Ramos (cell line): ENCODE results near the gene ADCY1.

Experiments
- in situ Hi-C: fragments of 300-500 bp; cut with MboI; formaldehyde crosslinking; loops from one replicate; pipeline ENCODE4 v1.14.3; 2022; ENCODE audit warnings: low sequenced_read_pairs; ENCODE audit not compliant: unreplicated experiment

ADCY1 gene

DNA sequence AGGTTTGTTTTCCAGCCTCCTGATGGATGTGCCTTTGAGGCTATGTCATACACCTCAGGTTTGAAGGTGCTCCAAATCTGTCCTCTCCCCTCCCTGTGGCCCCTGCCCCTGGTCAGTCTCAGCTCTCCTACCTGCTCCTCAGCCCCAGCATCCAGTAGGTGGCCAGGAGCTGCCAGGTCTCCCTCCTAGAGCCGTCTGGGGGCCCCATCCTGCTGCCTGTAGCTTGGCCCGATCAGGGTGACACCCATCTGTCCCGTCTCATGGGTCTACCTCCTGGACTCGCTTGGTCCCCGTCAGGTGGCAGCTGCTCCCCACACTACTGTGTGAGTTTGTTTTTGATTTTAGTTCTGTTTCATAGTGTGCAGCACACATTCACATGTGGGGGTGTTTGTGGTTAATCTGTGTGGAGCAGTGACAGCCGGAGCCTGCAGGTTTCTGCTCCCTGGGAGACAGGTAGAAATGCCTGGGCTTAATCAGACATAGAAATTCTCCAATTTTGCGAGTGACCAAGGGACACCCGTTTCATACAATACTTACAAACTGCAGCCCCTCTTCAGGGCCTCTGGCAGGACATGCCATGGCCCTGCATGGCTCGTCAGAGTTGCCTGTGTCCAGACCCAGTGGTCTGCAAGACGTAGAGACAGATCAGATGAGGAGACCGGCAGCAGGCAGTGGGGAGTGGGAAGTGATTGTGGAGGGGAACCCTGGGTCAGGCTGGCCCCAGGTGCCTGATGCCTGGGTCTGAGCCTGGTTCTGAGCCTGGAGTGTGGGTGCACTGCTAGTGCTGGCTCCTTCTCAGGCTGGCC, 17.1 kb downstream of the ADCY1 start:
- in situ Hi-C loops, result no loop called here

DNA sequence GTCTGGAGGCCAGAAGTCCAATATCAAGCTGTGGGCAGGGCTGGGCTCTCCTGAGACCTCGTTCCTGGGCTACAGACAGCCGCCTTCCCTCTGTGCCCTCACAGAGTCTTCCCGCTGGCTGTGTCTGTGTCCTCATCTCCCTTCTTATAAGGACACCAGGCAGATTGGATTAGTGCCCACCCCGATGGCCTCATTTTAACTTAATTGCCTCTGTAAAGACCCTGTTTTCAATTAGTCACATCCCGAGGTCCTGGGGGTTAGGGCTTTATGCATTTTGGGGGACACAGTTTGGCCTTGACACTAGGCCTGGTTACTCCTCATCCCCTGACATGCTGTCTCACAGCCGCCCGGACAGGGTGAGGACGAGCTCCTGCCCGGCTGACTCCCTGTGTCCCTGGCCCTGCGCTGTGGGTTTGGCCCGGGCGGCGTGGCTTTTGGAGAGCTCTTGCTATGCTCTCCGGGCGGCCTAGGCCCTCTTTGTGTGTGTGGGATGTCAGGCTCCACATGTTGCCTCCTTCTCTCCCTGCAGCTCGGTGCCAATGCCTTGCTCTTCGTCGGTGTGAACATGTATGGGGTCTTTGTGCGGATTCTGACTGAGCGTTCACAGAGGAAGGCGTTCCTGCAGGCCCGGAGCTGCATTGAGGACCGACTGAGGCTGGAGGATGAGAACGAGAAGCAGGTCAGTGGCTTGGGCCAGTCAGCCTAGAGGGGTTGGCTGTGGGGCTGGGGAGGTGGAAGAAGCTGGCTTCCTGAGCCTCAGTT, 18.2 kb downstream of the ADCY1 start:
- in situ Hi-C loops, result no loop called here

DNA sequence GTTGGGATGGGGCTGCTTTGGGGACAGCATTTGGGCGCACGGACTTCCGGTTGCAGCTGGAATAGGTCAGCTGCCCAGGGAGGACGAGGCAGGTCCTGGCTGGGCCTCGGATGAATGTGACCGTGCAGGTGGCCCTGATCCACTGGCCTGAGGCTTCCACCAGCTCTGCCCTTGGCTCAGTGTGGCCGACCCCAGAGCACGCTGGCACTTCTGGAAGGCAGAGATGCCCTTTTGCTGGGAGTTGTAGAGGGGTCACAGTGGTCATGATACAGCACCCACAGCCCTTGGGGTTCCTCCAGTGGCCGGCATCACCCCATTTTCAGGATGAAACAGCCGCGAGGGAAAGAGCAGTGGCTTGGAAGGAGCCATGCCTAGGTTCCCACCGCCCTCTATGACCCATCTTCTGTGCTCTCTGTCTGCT, 19.0 kb downstream of the ADCY1 start:
- in situ Hi-C loops, result no loop called here

DNA sequence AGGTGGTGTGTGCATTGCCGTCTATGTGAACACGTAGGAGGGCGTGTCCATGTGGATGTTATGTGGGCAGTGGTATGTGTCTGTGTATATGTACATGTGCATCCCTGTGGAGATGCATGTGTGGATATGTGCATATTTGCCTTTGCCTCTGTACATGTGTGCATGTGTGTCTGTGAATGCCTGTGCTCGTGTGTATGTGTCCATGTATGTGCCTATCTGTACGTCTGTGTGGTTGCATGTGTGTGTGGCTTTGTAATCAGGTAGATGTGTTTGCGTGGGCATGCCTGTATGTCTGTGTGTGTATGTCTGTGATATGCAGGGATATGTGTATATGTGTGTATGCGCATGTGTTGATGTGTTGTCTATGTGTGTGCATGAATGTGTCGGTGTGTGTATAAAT, 19.7 kb downstream of the ADCY1 start:
- in situ Hi-C loops, result no loop called here

DNA sequence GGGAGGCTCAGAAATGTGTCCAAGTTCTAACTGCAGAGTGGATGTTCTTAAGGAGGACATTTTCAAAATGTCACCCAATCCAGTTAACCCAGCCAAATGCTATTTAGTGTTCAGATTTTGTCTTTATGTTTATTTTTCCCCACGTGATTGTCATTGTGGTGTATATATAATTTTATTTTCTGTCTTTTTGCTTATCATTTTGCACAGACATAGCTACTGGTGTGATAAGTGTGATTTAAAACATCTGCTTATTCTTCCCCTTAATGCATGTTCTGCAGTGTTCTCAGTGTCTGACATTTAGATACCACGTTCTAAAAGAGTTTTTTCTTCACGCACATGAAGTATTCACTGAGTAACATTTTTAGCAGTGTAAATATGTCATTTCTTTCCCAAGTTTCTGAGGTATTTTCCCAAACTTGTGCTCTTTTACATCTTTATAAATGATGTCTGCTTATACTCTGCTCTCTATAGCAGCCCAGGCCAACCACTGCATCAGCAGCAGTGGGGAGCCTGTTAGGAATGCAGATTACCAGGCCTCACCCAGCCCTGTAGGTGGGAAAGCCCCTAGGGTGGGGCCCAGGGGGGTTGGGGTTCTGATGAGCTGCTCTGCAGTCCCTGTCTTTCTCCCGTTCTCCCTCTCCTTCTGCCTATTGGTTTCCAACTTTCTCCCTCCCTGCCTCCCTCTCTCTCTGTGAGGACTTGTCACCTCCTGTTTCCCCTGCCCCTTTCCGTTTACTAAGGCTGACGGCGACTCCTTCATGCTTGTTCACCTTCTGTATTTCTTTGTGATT, 20.8 kb downstream of the ADCY1 start:
- in situ Hi-C loops, result no loop called here

DNA sequence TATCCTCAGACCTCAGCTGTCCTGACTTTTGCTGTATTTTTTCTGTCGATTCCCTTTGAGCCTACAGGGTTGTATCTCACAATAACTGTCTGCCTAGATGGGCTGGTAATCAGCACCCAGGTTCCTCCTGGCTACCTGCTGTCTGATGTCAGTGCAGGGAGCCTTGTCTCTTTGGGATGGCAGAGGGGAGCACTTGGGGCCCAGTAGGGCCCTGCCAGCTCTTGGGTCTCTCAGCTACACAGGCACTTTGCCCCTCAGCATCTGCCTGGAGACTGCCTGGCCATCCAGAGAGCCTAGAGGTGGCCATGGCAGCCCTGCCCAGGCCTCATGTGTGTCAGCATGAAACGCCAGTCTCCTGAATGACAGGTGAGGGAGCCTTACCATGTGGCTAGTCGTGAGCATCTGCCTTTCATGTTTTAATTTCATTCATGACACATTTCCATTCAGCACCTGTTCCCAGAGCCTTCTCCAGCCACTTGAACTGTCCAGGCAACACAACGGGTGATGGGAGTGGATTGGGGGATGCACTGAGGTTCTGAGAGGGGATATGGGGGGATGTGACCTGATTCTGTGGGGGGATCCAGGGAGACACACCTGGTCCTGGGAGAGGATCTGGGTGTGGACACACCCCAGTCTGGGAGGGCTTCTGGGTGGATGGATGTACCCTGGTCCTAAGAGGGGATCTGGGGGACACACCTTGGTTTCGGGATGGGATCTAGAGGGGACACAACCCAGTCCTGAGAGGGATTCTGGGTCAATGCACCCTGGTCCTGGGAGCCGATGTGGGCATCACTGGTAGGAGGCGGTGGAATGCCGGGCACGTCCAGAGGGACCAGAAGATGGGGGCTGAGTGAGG, 21.9 kb downstream of the ADCY1 start:
- in situ Hi-C loops, result no loop called here

DNA sequence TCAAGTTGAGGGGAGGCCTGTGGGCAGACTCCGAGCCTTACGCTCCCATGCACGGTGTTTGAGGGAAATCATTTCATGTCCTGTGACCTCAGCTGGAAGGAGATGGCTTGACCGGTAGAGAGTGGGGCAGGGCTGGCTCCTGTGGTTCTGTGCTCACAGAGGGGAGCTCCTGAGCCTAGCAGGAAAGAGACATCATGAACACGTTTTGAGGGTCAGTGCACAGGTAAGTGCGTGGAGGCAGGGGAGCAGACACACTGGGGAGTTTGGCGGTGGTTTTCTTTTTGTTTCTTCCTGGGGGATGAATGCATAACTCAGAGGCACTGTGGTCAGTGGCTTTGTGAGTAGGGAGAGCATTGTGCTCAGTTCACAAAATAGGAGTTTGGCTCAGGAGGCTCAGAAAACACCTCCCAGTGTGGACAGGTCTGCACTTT, 22.5 kb downstream of the ADCY1 start:
- in situ Hi-C loops, result no loop called here

DNA sequence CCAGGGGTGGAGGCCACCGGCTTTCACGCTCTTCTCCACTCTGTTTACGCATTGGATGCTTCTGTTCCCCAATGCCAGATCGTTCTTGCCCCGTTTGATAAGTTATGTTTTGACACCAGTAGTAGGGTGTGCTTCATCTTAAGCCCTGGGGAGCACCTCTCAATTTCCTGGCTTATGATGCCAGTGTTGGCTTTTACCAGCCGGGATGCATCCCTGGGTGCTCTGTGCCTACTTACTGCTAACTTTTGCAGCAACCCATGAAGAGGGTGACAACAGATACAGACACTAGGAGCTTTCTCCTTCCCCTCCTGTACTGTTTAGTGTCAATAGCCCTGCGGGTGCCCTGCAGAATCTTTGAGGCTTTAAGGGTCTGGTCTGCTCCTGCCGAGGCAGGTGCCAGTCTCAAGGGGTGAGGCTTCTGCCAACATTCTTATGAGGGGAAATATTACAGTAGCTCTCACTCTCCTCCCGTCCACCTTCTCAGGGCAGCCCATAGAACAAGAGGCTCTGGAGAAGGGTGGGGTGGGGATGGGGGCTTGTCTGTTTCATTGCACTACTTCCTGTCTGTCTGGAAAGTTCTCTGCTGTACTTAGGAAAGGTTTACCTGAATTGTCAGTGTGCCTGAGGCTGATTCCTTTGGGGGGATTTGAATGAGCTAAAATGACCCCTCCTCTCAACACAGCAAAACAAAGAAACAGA, 23.3 kb downstream of the ADCY1 start:
- in situ Hi-C loops, result no loop called here

DNA sequence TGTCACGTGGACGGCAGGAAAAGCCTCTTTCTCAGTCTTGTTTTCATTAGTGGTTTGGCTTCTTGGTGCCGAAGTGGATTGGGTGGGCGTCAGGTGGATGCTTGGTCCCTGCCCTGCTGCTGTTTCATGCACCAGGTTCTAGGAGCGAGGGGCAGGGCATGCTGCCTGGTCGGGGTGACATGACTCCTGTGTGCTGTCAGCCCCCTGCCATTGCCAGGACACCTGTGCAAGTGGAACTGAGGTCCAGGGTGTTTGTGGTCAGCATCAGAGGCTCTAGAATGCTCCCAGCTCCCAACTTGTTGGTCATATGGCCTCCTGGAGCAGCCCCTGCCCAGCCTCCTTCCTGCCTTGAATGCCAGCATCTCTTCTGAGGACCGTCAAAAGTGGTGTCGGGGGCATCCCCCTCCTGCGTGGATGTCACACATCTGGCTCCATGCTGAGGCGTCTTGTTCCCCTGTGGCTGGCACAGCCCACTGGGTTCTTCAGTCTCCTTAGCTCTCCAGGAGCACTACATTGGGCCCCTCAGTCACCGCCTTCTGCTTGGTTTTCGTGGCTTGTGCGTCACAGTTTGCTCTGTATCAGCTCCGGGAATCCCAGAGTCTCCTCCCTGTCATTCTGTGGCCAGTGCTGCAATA, 24.8 kb downstream of the ADCY1 start:
- in situ Hi-C loops, result no loop called here

DNA sequence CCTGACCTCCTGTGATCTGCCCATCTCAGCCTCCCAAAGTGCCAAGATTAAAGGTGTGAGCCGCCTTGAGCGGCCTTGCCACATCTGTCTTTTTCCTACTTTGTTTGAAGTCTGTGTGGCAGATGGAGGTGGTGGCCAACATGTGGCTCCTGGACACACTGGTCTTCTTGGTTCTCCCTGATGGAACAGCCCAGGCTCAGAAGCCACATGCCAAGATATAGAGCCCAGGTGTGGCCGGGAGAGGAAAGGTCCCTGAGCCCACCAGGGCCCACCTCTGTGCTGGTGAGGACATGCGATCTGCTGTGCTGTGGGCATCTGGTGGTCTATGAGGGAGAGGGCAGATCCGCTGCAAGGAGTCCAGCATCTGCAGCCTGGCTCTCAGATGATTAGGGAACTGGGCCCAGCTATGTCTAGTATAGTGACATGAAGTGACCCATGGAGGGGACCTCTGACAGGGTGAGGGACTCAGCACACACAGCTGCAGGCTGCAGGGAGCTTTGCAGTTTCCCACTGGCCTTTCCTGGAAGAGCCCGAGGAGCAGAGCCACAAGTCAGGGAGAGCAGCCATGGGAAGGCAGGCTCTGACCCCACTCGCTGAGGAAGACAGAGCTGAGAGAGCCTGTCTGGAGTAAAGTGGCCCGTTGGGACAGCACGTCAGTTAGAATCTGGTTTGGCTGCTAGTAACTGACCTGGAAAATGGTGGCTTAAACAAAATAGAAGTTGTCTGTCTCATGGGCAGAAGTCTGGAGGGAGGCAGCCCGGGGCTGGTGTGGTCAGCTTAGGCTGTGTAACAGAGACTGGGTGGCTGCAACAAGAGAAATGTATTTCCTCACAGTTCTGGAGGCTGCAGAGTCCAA, 25.9 kb downstream of the ADCY1 start:
- in situ Hi-C loops, result no loop called here

DNA sequence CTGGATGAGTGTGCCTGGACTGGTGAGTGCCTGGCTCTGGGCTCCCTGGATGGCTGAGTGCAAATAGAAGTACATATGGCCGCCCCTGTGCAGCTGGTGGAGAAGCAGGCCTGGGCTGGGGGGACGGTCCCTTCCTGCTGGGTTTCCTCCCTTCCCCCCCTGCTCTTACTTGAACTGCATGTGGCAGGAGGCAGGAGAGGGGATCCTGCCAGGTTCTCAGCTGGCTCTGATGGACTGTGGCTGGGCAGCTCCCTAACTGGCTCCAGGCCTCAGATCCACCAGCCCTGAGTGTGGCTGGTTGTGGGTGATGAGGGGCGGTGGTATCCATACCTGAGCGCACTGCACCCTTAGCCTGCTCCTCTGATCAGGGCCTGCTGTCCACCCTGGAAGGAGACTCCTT, 26.9 kb downstream of the ADCY1 start:
- in situ Hi-C loops, result no loop called here

DNA sequence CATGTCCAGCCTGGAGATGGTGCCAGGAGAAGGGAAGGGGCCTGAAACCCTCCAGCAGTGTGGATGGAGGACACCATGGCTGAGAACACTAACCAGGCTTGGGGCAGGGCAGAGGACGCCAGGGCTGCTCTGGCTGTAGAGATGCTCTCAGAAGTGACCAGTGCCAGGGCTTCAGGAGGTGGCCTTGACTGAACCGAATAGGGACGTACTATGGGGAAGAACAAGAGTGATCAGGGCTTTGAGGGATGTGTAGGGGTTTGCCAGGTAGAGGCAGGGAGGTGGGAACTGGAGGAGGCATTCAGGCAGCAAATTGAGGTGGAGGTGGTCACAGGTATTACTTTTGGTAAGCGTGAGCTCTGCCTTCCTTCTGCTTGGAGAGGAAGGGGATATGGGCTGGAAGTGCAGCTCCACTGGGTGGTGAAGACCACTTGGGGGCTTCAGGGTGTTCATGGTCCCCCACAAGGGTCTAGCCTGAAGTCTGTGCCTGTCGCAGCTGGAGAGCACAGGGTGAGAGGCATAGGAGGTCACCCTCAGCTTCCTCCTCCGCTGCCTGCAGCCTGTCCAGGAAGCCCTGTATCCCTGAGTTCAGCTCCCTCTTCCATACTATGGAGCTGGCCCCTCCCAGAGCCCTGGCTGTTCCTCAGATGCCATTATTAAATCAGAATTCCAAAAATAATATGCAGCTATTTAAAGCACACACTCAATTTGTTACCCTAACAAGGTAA, 27.8 kb downstream of the ADCY1 start:
- in situ Hi-C loops, result no loop called here

DNA sequence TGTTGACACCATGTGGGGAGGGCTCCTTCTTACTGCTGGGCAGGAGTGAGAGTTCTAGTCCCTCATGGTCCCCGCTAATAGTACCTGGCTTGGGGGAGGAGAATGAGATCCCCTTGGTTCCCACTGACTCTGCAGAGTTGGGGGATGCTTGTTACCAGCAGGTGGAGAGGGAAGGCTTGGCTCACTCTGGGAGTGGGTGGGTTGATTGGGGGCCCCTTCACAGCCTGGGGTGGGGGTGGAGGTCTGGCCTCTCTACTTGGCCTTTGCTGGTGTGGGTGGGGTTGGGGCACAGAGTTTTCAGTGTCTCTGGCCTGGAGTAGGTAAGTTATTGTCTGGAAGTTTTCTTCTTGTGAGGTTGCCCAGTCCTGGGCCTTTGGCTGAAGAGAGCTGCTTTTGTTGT, 31.9 kb downstream of the ADCY1 start:
- in situ Hi-C loops, result no loop called here

DNA sequence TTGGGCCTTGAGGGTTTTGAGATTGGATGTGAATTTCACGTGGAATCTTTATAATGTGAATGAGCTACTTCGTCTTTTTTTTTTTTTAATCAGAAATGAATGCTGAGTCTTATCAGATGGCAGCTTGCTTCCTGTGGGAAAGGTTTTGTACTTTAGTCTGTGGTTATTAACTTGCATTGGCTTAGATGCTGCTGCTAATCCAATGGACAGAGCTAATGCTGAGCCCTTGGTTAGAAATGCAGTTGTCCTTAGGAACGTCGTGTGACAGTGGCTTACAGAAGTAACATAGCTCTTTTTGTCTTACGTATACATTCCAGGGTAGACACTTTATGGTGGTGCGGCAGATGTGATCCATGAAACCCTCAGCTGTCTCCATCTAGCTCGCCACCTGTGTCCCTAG, 32.8 kb downstream of the ADCY1 start:
- in situ Hi-C loops, result no loop called here

DNA sequence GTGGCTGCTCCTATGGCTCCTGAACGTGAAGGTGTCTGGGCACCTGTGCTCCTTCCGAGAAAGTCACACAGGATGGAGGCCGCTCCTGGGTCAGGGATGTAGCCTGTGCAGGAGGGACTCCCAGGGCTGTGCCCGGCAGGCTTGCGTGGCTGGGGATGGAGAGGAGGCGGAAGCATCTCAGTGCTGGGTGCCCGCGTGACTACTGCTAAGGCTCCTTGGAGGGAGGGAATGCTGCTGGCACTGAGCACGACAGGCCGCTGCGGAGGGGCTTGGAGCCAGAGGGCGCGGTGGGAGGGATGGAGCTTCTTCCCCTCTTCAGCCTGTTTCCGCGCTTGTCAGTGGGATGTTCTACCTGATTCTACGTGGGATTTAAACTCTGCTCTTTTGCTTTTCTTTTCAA, 35.0 kb downstream of the ADCY1 start:
- in situ Hi-C loops, result no loop called here

DNA sequence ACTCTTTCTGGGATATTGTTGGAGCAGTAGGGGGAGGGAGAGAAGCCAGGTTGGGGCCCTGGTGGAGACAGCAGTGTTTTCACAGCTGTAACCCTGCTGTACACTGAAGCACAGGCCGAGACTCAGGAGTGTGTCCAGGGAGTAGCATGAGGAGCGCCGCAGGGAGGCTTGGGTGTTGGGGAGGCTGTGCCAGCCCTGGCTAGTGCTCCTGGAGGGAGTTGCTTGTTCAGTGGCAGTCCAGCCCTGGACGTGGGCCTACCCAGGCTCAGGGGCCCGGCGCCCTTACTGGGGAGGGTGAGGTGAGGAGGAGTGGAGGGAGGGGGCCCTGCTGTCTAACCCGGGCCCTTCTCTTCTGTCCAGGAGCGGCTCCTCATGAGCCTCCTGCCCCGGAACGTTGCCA, 35.9 kb downstream of the ADCY1 start:
- in situ Hi-C loops, result no loop called here

DNA sequence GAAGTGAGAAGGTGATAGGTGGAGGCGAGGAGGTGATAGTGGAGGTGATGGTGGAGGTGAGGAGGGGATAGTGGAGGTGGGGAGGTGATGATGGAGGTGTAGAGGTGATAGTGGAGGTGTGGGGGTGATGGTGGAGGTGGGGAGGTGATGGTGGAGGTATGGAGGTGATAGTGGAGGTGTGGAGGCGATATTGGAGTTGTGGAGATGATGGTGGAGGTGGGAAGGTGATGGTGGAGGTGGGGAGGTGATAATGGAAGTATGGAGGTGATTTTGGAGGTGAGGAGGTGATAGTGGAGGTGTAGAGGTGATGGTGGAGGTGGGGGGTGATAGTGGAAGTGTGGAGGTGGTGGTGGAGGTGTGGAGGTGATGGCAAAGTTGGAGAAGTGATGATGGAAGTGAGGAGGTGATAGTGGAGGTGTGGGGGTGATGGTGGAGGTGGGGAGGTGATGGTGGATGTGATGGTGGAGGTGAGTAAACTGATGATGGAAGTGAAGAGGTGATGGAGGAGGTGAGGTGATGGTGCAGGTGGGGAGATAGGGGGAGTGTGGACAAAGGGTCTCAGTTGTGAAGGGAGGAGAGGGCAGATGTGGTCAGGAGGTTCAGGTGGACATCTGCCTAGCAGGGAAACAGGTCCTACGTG, 36.6 kb downstream of the ADCY1 start:
- in situ Hi-C loops, result no loop called here
